Measurements from ENCODE around the gene USP22.
"Not testable (repeated sequence)": the region's sequence is repeated elsewhere in the genome, so short reads cannot be mapped to it uniquely, and the experiment has no call there.

USP22 gene

GRCh38 chr17:21042458-21043295 is at the start of gene USP22:
Gene USP22, minus strand, starts transcription at chr17:21043011. Its CDS starts 176 bp downstream, at chr17:21042835.
- peak in 1 of 2 donors; percentile 41 for DNase-seq

GRCh38 chr17:21090902-21091618 is 48.2 kb upstream of the USP22 start:
- no peak for DNase-seq

GRCh38 chr17:21089933-21090901 is 47.4 kb upstream of the USP22 start:
- DNase-seq = no peak

GRCh38 chr17:21089145-21089544 is 46.3 kb upstream of the USP22 start:
- DNase-seq = no peak

GRCh38 chr17:21085707-21086106 is 42.9 kb upstream of the USP22 start:
- DNase-seq = no peak

GRCh38 chr17:21085280-21085679 is 42.5 kb upstream of the USP22 start:
- not testable (repeated sequence) for DNase-seq

- no peak for DNase-seq
Measured at GRCh38 chr17:21082001-21082436, 39.2 kb upstream of the USP22 start.

GRCh38 chr17:21079196-21079595 is 36.4 kb upstream of the USP22 start:
- no peak for DNase-seq

GRCh38 chr17:21078016-21078780 is 35.4 kb upstream of the USP22 start:
- no peak for DNase-seq

GRCh38 chr17:21077281-21077680 is 34.5 kb upstream of the USP22 start:
- no peak for DNase-seq

- no peak for DNase-seq
Measured at GRCh38 chr17:21076242-21076641, 33.4 kb upstream of the USP22 start.

- DNase-seq = no peak
Measured at GRCh38 chr17:21075739-21076085, 32.9 kb upstream of the USP22 start.

- no peak for DNase-seq
Measured at GRCh38 chr17:21072745-21073197, 30.0 kb upstream of the USP22 start.

GRCh38 chr17:21066394-21066793 is 23.6 kb upstream of the USP22 start:
- DNase-seq = no peak

GRCh38 chr17:21061971-21062526 is 19.2 kb upstream of the USP22 start:
- DNase-seq = no peak

- DNase-seq = no peak
Measured at GRCh38 chr17:21061158-21061835, 18.5 kb upstream of the USP22 start.

- DNase-seq = no peak
Measured at GRCh38 chr17:21059761-21060160, 16.9 kb upstream of the USP22 start.

GRCh38 chr17:21058098-21058893 is 15.5 kb upstream of the USP22 start:
- DNase-seq = no peak

GRCh38 chr17:21053056-21053455 is 10.2 kb upstream of the USP22 start:
- not testable (repeated sequence) for DNase-seq

GRCh38 chr17:21049457-21049856 is 6.6 kb upstream of the USP22 start:
- no peak for DNase-seq
